ENCODE measurements around the gene ACTR2.

- TF ChIP-seq CTCF (IDR thresholded peaks at IDR 0.05): no peak
- no peak for TF ChIP-seq POLR2A (IDR thresholded peaks at IDR 0.05)
- TF ChIP-seq POLR2AphosphoS5 (IDR thresholded peaks at IDR 0.05; ENCODE audit: insufficient read depth in 1 of 2, low read depth in 1 of 2): no peak
Observed at GRCh38 chr2:65297544-65297943, 69.9 kb downstream of the ACTR2 start.
